ENCODE measurements around the gene MON2. TPM values are rescaled to one million over a fixed set of nuclear protein-coding genes. Genes with fewer than 3 reads are reported as not detected.
"Not testable (repeated sequence)": the region's sequence is repeated elsewhere in the genome, so short reads cannot be mapped to it uniquely, and the experiment has no call there.

MON2 gene
- total RNA-seq, 4 donors from 2014 or later, result 78.6 to 102 (median 97.7) TPM

- Histone ChIP-seq H3K27ac (no peak overlapping the region), H3K27me3 (no peaks in the 10 kb centered on the region), H3K9me3 (no peaks in the 10 kb centered on the region), H3K4me3 (no peak overlapping the region), H3K36me3 (no peaks in the 10 kb centered on the region), H3K4me1 (no peaks in the 10 kb centered on the region)
- no peak for DNase-seq
- no peak for TF ChIP-seq POLR2A (IDR thresholded peaks at IDR 0.05)
- no peak for TF ChIP-seq CTCF (IDR thresholded peaks at IDR 0.05)
Observed at GRCh38 chr12:62458626-62459025, 8.0 kb upstream of the MON2 start.

GRCh38 chr12:62459976-62460375, 6.7 kb upstream of the MON2 start:
- H3K4me3 ChIP-seq, result no peak overlapping the region
- no peaks in the 10 kb centered on the region for H3K9me3 ChIP-seq
- no peak for TF ChIP-seq CTCF (IDR thresholded peaks at IDR 0.05)
- H3K27ac ChIP-seq, result no peak overlapping the region
- H3K36me3 ChIP-seq, result no peaks in the 10 kb centered on the region
- no peaks in the 10 kb centered on the region for H3K27me3 ChIP-seq
- no peaks in the 10 kb centered on the region for H3K4me1 ChIP-seq
- DNase-seq, result no peak

- not testable (repeated sequence) for H3K27ac ChIP-seq, H3K9me3 ChIP-seq, H3K4me1 ChIP-seq, H3K4me3 ChIP-seq, H3K36me3 ChIP-seq, H3K27me3 ChIP-seq, DNase-seq
Observed at GRCh38 chr12:62461171-62461837, 5.3 kb upstream of the MON2 start.

GRCh38 chr12:62463252-62463651, 3.4 kb upstream of the MON2 start:
- not testable (repeated sequence) for H3K36me3 ChIP-seq, DNase-seq, H3K4me1 ChIP-seq, H3K27ac ChIP-seq, H3K9me3 ChIP-seq, H3K4me3 ChIP-seq, H3K27me3 ChIP-seq

GRCh38 chr12:62466018-62466593, 520 bp upstream of the MON2 start:
- DNase-seq, result peak in 2 of 3 donors; percentile 54 to 58
- no peaks in the 10 kb centered on the region for H3K36me3 ChIP-seq
- peaks cover 0 to 22% (median 0%) of the 10 kb centered on the region in 4 donors for H3K4me1 ChIP-seq
- TF ChIP-seq CTCF (IDR thresholded peaks at IDR 0.05) (no peak), POLR2A (IDR thresholded peaks at IDR 0.05) (no peak)
- no peaks in the 10 kb centered on the region for H3K9me3 ChIP-seq
- no peaks in the 10 kb centered on the region for H3K27me3 ChIP-seq
- H3K4me3 ChIP-seq, result peak overlapping the region; percentile 69 to 92 (median 89)
- peak overlapping the region; percentile 84 to 91 (median 89) for H3K27ac ChIP-seq

GRCh38 chr12:62468397-62468796, 1.8 kb downstream of the MON2 start:
- H3K4me3 ChIP-seq, result peak overlapping the region in 1 of 4 donors; percentile 69
- no peak for TF ChIP-seq POLR2A (IDR thresholded peaks at IDR 0.05)
- TF ChIP-seq CTCF (IDR thresholded peaks at IDR 0.05), result no peak
- DNase-seq, result no peak
- H3K27ac ChIP-seq, result no peak overlapping the region
- peaks cover 0 to 22% (median 0%) of the 10 kb centered on the region in 4 donors for H3K4me1 ChIP-seq
- H3K9me3 ChIP-seq, result no peaks in the 10 kb centered on the region
- no peaks in the 10 kb centered on the region for H3K27me3 ChIP-seq
- H3K36me3 ChIP-seq, result no peaks in the 10 kb centered on the region

All from Peyer's patch (tissue), 4 donors.